ENCODE data around the gene ZNF571. TPM values are rescaled to one million over a fixed set of nuclear protein-coding genes. Genes with fewer than 3 reads are reported as not detected.

The ZNF571 gene
- 1 to 10 TPM; 1.7 to 1.8 TPM for total RNA-seq

GRCh38 chr19:37594304-37594981 is at the start of gene ZNF571, which contains the start of gene ZNF540:
Gene ZNF571 (minus strand): TSS chr19:37594792. CDS start chr19:37586676, 8,116 bp downstream.
Gene ZNF540 (plus strand): TSS chr19:37594876. CDS start chr19:37598448, 3,572 bp downstream.
- CTCF ChIA-PET = interaction anchor here (0.9 to 1.5 kb wide), 4 partner anchors 19 to 223 kb away, joined by 3 to 4 read pairs (median 3); partner anchors contain the start of genes ZNF527, ZNF569 and ZNF607
- POLR2A ChIA-PET = interaction anchor here (0.6 to 2.0 kb wide), 13 partner anchors 25 to 1384 kb away, joined by 3 to 11 read pairs (median 4); partner anchors contain the start of genes ZFP30, ZNF527, ZNF566 and ZNF569

- ChIA-PET CTCF (no interaction called here), POLR2A (no interaction called here)
Measured at GRCh38 chr19:37635076-37636056, 40.8 kb upstream of the ZNF571 start.

- POLR2A ChIA-PET = interaction anchor here (0.6 to 2.0 kb wide), 14 partner anchors 25 to 1385 kb away, joined by 3 to 11 read pairs (median 4); partner anchors contain the start of genes ZFP30, ZNF527, ZNF566 and ZNF569
- CTCF ChIA-PET = interaction anchor here (0.9 to 1.5 kb wide), 4 partner anchors 19 to 224 kb away, joined by 3 to 4 read pairs (median 3); partner anchors contain the start of genes ZNF527, ZNF569 and ZNF607
Measured at GRCh38 chr19:37594982-37595382, 390 bp upstream of the ZNF571 start.

GRCh38 chr19:37593996-37594303 is 642 bp downstream of the ZNF571 start:
- ChIA-PET POLR2A (interaction anchor here (0.7 to 2.0 kb wide), 9 partner anchors 61 to 1105 kb away, joined by 3 to 11 read pairs (median 4); partner anchors contain the start of genes ZFP30, ZNF527, ZNF566 and ZNF569), CTCF (interaction anchor here (1.1 to 1.5 kb wide), 2 partner anchors 18 to 223 kb away, joined by 3 read pairs; partner anchors contain the start of gene ZNF527)

GRCh38 chr19:37583340-37583739 is 11.3 kb downstream of the ZNF571 start:
- POLR2A ChIA-PET = no interaction called here

GRCh38 chr19:37572203-37572602 is 22.4 kb downstream of the ZNF571 start:
- POLR2A ChIA-PET = no interaction called here
- CTCF ChIA-PET = no interaction called here

More at GRCh38 chr19:37583340-37583739, 11.3 kb downstream of the ZNF571 start:
- CTCF ChIA-PET = no interaction called here

- ChIA-PET CTCF (no interaction called here), POLR2A (no interaction called here)
Measured at GRCh38 chr19:37565370-37565669, 29.3 kb downstream of the ZNF571 start.

- ChIA-PET CTCF (no interaction called here), POLR2A (no interaction called here)
Measured at GRCh38 chr19:37564624-37565369, 29.8 kb downstream of the ZNF571 start.

GRCh38 chr19:37563518-37563917 is 31.1 kb downstream of the ZNF571 start:
- ChIA-PET CTCF (no interaction called here), POLR2A (no interaction called here)

- POLR2A ChIA-PET = interaction anchor here (0.9 kb wide), 1 partner anchor 44 kb away, joined by 3 read pairs; the partner anchor contains the start of gene ZNF793
- CTCF ChIA-PET = interaction anchor here (0.6 to 0.9 kb wide), 2 partner anchors 187 to 322 kb away, joined by 3 read pairs; no protein-coding TSS in a partner anchor
Measured at GRCh38 chr19:37551129-37551993, 43.2 kb downstream of the ZNF571 start.

- POLR2A ChIA-PET = no interaction called here
Measured at GRCh38 chr19:37537391-37537947, 57.1 kb downstream of the ZNF571 start.

GRCh38 chr19:37519890-37520289 is 74.7 kb downstream of the ZNF571 start:
- POLR2A ChIA-PET = no interaction called here
- CTCF ChIA-PET = interaction anchor here (0.6 kb wide), 1 partner anchor 211 kb away, joined by 3 read pairs; no protein-coding TSS in a partner anchor

More at GRCh38 chr19:37537391-37537947, 57.1 kb downstream of the ZNF571 start:
- CTCF ChIA-PET = no interaction called here

Other genes starting within 250 kb of the ZNF571 start
- gene ZNF527, start 223.7 kb downstream of the ZNF571 start, total RNA-seq = 1 to 10 TPM; 4.6 to 5.2 TPM
- gene ZNF569, start 127.3 kb downstream of the ZNF571 start, total RNA-seq = 1 to 10 TPM; 4.6 to 5.2 TPM
- 1 to 10 TPM; 3.7 to 5.4 TPM for gene ZNF570, start 125.4 kb downstream of the ZNF571 start, total RNA-seq
- 1 to 10 TPM; 3.4 to 3.5 TPM for gene ZNF793, start 87.9 kb downstream of the ZNF571 start, total RNA-seq
- gene ZNF540, start 84 bp upstream of the ZNF571 start, total RNA-seq = 1 to 10 TPM in 1 of 2 experiments, under 1 TPM in 1; 0.84 to 1.2 TPM
- gene ZFP30, start 60.7 kb upstream of the ZNF571 start, total RNA-seq = 1 to 10 TPM; 8.8 to 8.9 TPM
- gene ZNF607, start 125.0 kb upstream of the ZNF571 start, total RNA-seq = 1 to 10 TPM; 6.6 to 9.1 TPM
- gene ZNF573, start 184.8 kb upstream of the ZNF571 start, total RNA-seq = 10 to 100 TPM in 1 of 2 experiments, 1 to 10 TPM in 1; 7.2 to 11.7 TPM

Data from activated CD8-positive, alpha-beta memory T cell treated with anti-CD3 and anti-CD28 coated beads for 36 hours (primary cell).